Osteocyte (in vitro differentiated cells): ENCODE measurements around the gene NLRP7. TPM values are rescaled to one million over a fixed set of nuclear protein-coding genes. Genes with fewer than 3 reads are reported as not detected.
A peak's percentile ranks its signal among the peaks of the same experiment; 100 is the strongest.
"Not testable (repeated sequence)": the region's sequence is repeated elsewhere in the genome, so short reads cannot be mapped to it uniquely, and the experiment has no call there.

Experiments used
- DNase-seq: peaks from one replicate; pipeline ENCODE4 v3.0.0; 2021; ENCODE audit warnings: mixed read lengths; ENCODE audit not compliant: unreplicated experiment; ENCODE audit errors: extremely low spot score
- H3K27ac Mint-ChIP-seq: one replicate; pipeline ENCODE4 v1.8.0; 2021; ENCODE audit warnings: mild to moderate bottlenecking, mixed read lengths; ENCODE audit not compliant: unreplicated experiment
- H3K27me3 Mint-ChIP-seq: one replicate; pipeline ENCODE4 v1.8.0; 2021; ENCODE audit warnings: mixed read lengths; ENCODE audit not compliant: unreplicated experiment
- H3K36me3 Mint-ChIP-seq: one replicate; pipeline ENCODE4 v1.8.0; 2021; ENCODE audit warnings: mixed read lengths; ENCODE audit not compliant: unreplicated experiment
- H3K4me1 Mint-ChIP-seq: one replicate; pipeline ENCODE4 v1.8.0; 2021; ENCODE audit warnings: mixed read lengths; ENCODE audit not compliant: unreplicated experiment
- H3K4me3 Mint-ChIP-seq: one replicate; pipeline ENCODE4 v1.8.0; 2021; ENCODE audit warnings: mild to moderate bottlenecking, moderate library complexity, mixed read lengths; ENCODE audit not compliant: unreplicated experiment
- H3K9me3 Mint-ChIP-seq: one replicate; pipeline ENCODE4 v1.8.0; 2021; ENCODE audit warnings: mixed read lengths; ENCODE audit not compliant: unreplicated experiment
- total RNA-seq: library from RNA; stranded (reverse); gene quantifications from 2 replicates; pipeline ENCODE4 v1.2.1, GENCODE V29; 2021
- TF ChIP-seq, protein P1 (sequence below): fragments of 200-600 bp; sonication (generic); IDR thresholded peaks from 2 replicates; pipeline ENCODE4 v1.5.0; 2021; ENCODE audit warnings: antibody characterized with exemption, mild to moderate bottlenecking, moderate library complexity

Gene NLRP7
- total RNA-seq, 1 donor from 2014 or later = not detected

- Mint-ChIP-seq H3K9me3 (peaks cover 3% of the 10 kb centered on the region), H3K36me3 (peaks cover 6% of the 10 kb centered on the region), H3K27me3 (no peaks in the 10 kb centered on the region), H3K4me3 (peak overlapping the region; percentile 79), H3K4me1 (no peaks in the 10 kb centered on the region), H3K27ac (no peak overlapping the region)
- DNase-seq = no peak
- TF ChIP-seq, protein P1, sequence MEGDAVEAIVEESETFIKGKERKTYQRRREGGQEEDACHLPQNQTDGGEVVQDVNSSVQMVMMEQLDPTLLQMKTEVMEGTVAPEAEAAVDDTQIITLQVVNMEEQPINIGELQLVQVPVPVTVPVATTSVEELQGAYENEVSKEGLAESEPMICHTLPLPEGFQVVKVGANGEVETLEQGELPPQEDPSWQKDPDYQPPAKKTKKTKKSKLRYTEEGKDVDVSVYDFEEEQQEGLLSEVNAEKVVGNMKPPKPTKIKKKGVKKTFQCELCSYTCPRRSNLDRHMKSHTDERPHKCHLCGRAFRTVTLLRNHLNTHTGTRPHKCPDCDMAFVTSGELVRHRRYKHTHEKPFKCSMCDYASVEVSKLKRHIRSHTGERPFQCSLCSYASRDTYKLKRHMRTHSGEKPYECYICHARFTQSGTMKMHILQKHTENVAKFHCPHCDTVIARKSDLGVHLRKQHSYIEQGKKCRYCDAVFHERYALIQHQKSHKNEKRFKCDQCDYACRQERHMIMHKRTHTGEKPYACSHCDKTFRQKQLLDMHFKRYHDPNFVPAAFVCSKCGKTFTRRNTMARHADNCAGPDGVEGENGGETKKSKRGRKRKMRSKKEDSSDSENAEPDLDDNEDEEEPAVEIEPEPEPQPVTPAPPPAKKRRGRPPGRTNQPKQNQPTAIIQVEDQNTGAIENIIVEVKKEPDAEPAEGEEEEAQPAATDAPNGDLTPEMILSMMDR = no peak
Measured at GRCh38 chr19:54967611-54968010, 20.3 kb upstream of the NLRP7 start.

- H3K4me1 Mint-ChIP-seq, H3K36me3 Mint-ChIP-seq, DNase-seq, H3K9me3 Mint-ChIP-seq, H3K27ac Mint-ChIP-seq, H3K4me3 Mint-ChIP-seq, H3K27me3 Mint-ChIP-seq: not testable (repeated sequence)
Measured at GRCh38 chr19:54965055-54965454, 17.7 kb upstream of the NLRP7 start.

DNA sequence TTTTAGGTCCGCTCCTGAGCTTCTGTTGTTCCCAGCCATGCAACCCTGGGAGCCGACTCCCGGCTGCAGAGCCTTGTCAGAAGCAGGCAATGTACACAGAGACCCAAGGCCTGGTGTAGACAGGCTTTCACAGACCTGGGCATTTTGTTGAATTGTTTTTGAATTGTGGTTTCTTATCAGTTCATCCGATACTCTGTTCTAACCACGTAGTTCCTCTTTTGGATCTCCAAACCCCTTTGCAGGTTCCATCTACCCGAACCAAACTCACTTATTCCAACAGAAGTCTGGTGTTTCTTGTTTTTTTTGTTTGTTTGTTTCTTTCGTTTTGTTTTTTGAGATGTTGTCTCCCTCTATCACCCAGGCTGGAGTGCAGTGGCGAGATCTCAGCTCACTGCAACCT is 12.5 kb upstream of the NLRP7 start:
- Mint-ChIP-seq H3K4me1 (no peaks in the 10 kb centered on the region), H3K9me3 (no peaks in the 10 kb centered on the region), H3K27me3 (no peaks in the 10 kb centered on the region), H3K4me3 (no peak overlapping the region), H3K27ac (no peak overlapping the region), H3K36me3 (no peaks in the 10 kb centered on the region)
- TF ChIP-seq, protein P1 = no peak
- no peak for DNase-seq

- Mint-ChIP-seq H3K27ac (no peak overlapping the region), H3K36me3 (no peaks in the 10 kb centered on the region), H3K4me1 (no peaks in the 10 kb centered on the region), H3K27me3 (no peaks in the 10 kb centered on the region), H3K9me3 (no peaks in the 10 kb centered on the region), H3K4me3 (no peak overlapping the region)
- no peak for DNase-seq
- TF ChIP-seq, protein P1 = no peak
Measured at GRCh38 chr19:54955376-54955775, 8.0 kb upstream of the NLRP7 start.

GRCh38 chr19:54953345-54953713 is 6.0 kb upstream of the NLRP7 start:
- H3K27me3 Mint-ChIP-seq, H3K4me3 Mint-ChIP-seq, H3K27ac Mint-ChIP-seq, H3K9me3 Mint-ChIP-seq, H3K4me1 Mint-ChIP-seq, H3K36me3 Mint-ChIP-seq, DNase-seq: not testable (repeated sequence)

DNA sequence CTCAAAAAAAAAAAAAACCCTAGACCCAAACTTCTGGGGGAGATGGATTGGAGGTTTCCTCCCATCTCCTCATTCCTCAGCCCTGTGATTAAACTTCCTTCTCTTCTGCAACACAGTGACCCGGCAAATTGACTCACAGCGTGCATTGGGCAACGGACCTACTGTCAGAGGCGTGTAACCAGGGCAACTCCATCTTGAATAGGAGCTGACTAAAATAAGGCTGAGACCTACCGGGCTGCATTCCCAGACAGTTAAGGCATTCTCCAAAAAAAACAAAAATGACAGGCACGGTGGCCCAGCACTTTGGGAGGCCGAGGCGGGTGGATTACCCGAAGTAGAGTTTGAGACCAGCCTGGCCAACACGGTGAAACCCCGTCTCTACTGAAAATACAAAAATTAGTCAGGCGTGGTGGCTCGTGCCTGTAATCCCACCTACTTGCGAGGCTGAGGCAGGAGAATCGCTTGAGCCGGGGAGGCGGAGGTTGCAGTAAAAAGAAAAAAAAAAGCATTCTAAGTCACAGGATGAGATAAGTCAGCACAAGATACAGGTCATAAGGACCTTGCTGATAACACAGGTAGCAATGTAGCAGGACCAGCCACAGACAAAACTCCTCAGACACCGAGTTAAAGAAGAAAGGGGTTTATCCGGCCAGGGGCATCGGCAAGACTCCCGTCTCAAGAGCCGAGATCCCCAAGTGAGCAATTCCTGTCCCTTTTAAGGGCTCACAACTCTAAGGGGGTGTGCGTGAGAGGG is 5.4 kb upstream of the NLRP7 start:
- DNase-seq = no peak
- TF ChIP-seq, protein P1 = no peak
- Mint-ChIP-seq H3K36me3 (no peaks in the 10 kb centered on the region), H3K4me1 (no peaks in the 10 kb centered on the region), H3K27ac (no peak overlapping the region), H3K27me3 (no peaks in the 10 kb centered on the region), H3K9me3 (no peaks in the 10 kb centered on the region), H3K4me3 (no peak overlapping the region)

DNA sequence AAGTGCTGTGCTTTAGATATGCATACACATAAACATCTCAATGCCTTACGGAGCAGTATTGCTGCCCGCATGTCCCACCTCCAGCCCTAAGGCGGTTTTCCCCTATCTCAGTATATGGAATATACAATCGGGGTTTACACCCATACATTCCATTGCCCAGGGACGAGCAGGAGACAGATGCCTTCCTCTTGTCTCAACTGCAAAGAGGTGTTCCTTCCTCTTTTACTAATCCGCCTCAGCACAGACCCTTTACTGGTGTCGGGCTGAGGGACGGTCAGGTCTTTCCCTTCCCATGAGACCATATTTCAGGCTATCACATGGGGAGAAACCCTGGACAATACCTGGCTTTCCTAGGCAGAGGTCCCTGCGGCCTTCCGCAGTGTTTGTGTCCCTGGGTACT is 3.2 kb upstream of the NLRP7 start:
- H3K27ac Mint-ChIP-seq, H3K9me3 Mint-ChIP-seq, DNase-seq, H3K27me3 Mint-ChIP-seq, H3K4me1 Mint-ChIP-seq, H3K4me3 Mint-ChIP-seq, H3K36me3 Mint-ChIP-seq: not testable (repeated sequence)
